Measurements from ENCODE around the gene DCBLD1. TPM values are rescaled to one million over a fixed set of nuclear protein-coding genes. Genes with fewer than 3 reads are reported as not detected.

The DCBLD1 gene
- polyA plus RNA-seq, 3 donors: 2.9 to 3.3 (median 3.1) TPM

- peaks cover 2% of the 10 kb centered on the region for H3K4me1 Mint-ChIP-seq
- Histone ChIP-seq H3K4me1 (ENCODE audit: control insufficient read depth in 1 of 2, insufficient read depth in 2 of 2, low read length in 2 of 2) (no peaks in the 10 kb centered on the region), H2AFZ (ENCODE audit: insufficient read depth, low read depth, low read length, poor library complexity, severe bottlenecking) (no peak overlapping the region), H3K27me3 (ENCODE audit: control insufficient read depth in 2 of 2, insufficient read depth in 2 of 2, low read length in 2 of 2) (no peaks in the 10 kb centered on the region), H3K9ac (ENCODE audit: insufficient read depth, low read length, poor library complexity, severe bottlenecking) (no peak overlapping the region), H3K9me3 (replicated peaks in 1 of 2; ENCODE audit: control insufficient read depth in 1 of 2, insufficient read depth in 1 of 2, low read length in 2 of 2) (no peaks in the 10 kb centered on the region), H3K36me3 (replicated peaks in 1 of 2; ENCODE audit: control insufficient read depth in 1 of 2, insufficient read depth in 2 of 2, low read length in 2 of 2) (no peaks in the 10 kb centered on the region), H3K79me2 (ENCODE audit: insufficient read depth, low read length) (no peaks in the 10 kb centered on the region), H4K20me1 (ENCODE audit: insufficient read depth, low read length) (no peaks in the 10 kb centered on the region), H3K4me2 (replicated peaks; ENCODE audit: extremely low read depth, low read length, poor library complexity, severe bottlenecking) (no peak overlapping the region), H3K27ac (ENCODE audit: low read depth in 1 of 2, low read length in 2 of 2) (no peak overlapping the region), H3K4me3 (replicated peaks in 1 of 3; ENCODE audit: low read depth in 2 of 3, low read length in 3 of 3) (no peak overlapping the region)
- TF ChIP-seq CTCF (IDR thresholded peaks at IDR 0.05): no peak
- intact Hi-C loops (cut with micrococcal nuclease): no loop called here
- H3K9me3 Mint-ChIP-seq: no peaks in the 10 kb centered on the region
- H3K27me3 Mint-ChIP-seq (ENCODE audit: low read depth in 3 of 3): peaks cover 0 to 4% (median 2%) of the 10 kb centered on the region in 3 donors
- DNase-seq: no peak
- peaks cover 6 to 12% of the 10 kb centered on the region in 2 donors for H3K36me3 Mint-ChIP-seq
- H3K4me3 Mint-ChIP-seq: no peak overlapping the region
- WGBS (ENCODE audit: insufficient coverage): 94% methylated on average over 2 of the region's 7 CpGs
- H3K27ac Mint-ChIP-seq: no peak overlapping the region
These were observed 26.5 kb downstream of the DCBLD1 start for GRCh38 chr6:117509021-117509420.

GRCh38 chr6:117512056-117512828 lies 29.8 kb downstream of the DCBLD1 start:
- H3K4me3 Mint-ChIP-seq: peak overlapping the region in 1 of 2 donors; percentile 23
- H2AFZ ChIP-seq (ENCODE audit: insufficient read depth, low read depth, low read length, poor library complexity, severe bottlenecking): no peak overlapping the region
- no peak overlapping the region for H3K4me3 ChIP-seq (replicated peaks in 1 of 3; ENCODE audit: low read depth in 2 of 3, low read length in 3 of 3)
- H3K36me3 ChIP-seq (replicated peaks in 1 of 2; ENCODE audit: control insufficient read depth in 1 of 2, insufficient read depth in 2 of 2, low read length in 2 of 2): no peaks in the 10 kb centered on the region
- H3K27me3 ChIP-seq (ENCODE audit: control insufficient read depth in 2 of 2, insufficient read depth in 2 of 2, low read length in 2 of 2): no peaks in the 10 kb centered on the region
- no peaks in the 10 kb centered on the region for H3K9me3 ChIP-seq (replicated peaks in 1 of 2; ENCODE audit: control insufficient read depth in 1 of 2, insufficient read depth in 1 of 2, low read length in 2 of 2)
- peaks cover 0 to 2% (median 0%) of the 10 kb centered on the region in 7 donors for H3K9me3 Mint-ChIP-seq
- no peak overlapping the region for H3K4me2 ChIP-seq (replicated peaks; ENCODE audit: extremely low read depth, low read length, poor library complexity, severe bottlenecking)
- WGBS (ENCODE audit: insufficient coverage): 93% methylated on average over 3 of the region's 7 CpGs
- H3K36me3 Mint-ChIP-seq: peaks cover 2% of the 10 kb centered on the region in 2 donors
- DNase-seq: no peak
- no peak for TF ChIP-seq CTCF (IDR thresholded peaks at IDR 0.05)
- no peaks in the 10 kb centered on the region for H3K4me1 Mint-ChIP-seq
- H3K79me2 ChIP-seq (ENCODE audit: insufficient read depth, low read length): no peaks in the 10 kb centered on the region
- H3K27ac ChIP-seq (ENCODE audit: low read depth in 1 of 2, low read length in 2 of 2): no peak overlapping the region
- no peaks in the 10 kb centered on the region for H3K4me1 ChIP-seq (ENCODE audit: control insufficient read depth in 1 of 2, insufficient read depth in 2 of 2, low read length in 2 of 2)
- H3K9ac ChIP-seq (ENCODE audit: insufficient read depth, low read length, poor library complexity, severe bottlenecking): no peak overlapping the region
- intact Hi-C loops (cut with micrococcal nuclease): no loop called here
- H3K27ac Mint-ChIP-seq: no peak overlapping the region
- peaks cover 0 to 4% (median 2%) of the 10 kb centered on the region in 3 donors for H3K27me3 Mint-ChIP-seq (ENCODE audit: low read depth in 3 of 3)
- H4K20me1 ChIP-seq (ENCODE audit: insufficient read depth, low read length): no peaks in the 10 kb centered on the region

Data from CD14-positive monocyte (primary cell).